GM19328 (cell line): ENCODE measurements around the gene HOXC9.

Experiments
- ATAC-seq: cut with Tn5 transposase; IDR thresholded peaks from one replicate; pipeline ENCODE4 v1.9.1; 2021; ENCODE audit warnings: mild to moderate bottlenecking, moderate library complexity; ENCODE audit not compliant: unreplicated experiment

The HOXC9 gene

DNA sequence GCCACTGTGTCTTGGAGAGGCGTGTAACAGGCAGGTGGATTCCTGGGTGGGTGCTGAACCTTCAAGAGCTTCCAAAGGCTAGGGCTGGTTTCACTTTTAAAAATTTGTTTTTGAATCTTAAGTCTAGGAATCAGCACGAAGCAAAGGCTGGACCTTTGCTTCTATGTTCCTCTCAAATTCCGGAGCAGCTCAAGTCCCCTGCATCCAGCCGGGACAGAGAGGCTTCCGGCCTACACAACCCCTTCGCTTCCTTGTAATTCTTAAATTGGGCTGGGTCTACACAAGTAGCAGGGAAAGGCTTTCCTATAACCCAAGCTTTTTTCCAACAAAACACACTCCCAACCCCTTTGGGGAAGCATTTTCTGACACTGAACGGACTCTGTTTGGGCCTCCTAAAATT is 37.0 kb upstream of the HOXC9 start:
- no peak for ATAC-seq

- ATAC-seq = no peak
Measured at GRCh38 chr12:53963434-53964314, 36.3 kb upstream of the HOXC9 start.

DNA sequence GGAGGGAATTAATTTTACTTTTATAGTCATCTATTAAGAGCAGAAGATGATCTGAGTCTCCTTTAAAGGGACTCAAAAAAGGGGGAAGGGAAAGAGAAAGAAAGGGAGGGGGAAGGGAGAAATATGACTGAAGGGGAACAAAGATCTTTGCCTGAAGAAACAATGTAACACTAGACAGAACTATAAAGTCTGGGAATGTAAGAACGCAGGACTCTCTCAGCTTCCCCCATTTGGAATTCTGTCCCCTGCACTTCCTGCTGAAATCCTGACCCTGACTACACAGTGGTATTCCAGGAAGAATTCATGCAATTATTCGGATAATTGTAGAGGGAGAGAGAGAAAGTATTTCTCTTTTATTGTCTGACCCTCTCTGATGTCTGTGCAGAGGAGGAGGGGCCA is 35.6 kb upstream of the HOXC9 start:
- ATAC-seq = no peak

GRCh38 chr12:53965281-53966084 is 34.5 kb upstream of the HOXC9 start:
- no peak for ATAC-seq

- no peak for ATAC-seq
Measured at GRCh38 chr12:53966085-53966384, 33.9 kb upstream of the HOXC9 start.

DNA sequence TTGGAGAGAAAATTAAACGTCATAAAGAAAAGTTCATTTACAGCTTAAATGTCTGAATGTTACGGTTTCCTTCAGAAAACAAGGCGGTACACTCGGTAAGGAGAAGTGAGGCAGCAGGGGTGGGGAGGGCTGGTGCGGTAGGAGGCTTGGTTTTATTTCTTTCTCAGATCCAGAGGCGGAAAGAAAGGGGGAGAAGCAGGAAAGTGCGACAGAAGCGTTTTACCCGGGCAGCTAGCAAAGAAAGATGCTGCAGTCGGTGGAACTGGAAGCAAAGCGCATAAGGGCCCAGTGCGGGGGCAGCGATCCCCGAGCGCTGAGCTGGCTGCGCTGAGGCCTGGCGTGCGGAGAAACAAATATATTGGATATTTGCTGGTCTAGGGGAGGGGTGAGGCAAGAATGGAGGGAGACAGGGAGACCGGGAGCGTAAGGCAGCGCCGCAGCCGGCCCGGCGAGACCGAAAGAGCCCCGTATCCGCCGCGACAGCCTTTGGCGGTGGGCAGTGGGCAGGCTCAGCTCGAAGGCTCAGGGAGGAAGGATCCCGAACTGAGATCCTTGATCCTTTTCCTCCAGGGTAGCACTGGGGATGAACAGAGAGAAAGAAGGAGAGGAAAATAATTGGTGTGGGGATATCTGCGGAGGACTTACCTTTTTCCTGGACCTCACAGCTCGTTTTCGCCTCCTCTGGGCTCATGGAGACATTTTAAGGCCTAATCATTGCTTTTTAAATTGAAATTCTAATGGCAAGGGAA is 33.4 kb upstream of the HOXC9 start:
- ATAC-seq = no peak

GRCh38 chr12:53967421-53967925 is 32.5 kb upstream of the HOXC9 start:
- no peak for ATAC-seq

GRCh38 chr12:53968214-53969127 is 31.5 kb upstream of the HOXC9 start:
- ATAC-seq = no peak

DNA sequence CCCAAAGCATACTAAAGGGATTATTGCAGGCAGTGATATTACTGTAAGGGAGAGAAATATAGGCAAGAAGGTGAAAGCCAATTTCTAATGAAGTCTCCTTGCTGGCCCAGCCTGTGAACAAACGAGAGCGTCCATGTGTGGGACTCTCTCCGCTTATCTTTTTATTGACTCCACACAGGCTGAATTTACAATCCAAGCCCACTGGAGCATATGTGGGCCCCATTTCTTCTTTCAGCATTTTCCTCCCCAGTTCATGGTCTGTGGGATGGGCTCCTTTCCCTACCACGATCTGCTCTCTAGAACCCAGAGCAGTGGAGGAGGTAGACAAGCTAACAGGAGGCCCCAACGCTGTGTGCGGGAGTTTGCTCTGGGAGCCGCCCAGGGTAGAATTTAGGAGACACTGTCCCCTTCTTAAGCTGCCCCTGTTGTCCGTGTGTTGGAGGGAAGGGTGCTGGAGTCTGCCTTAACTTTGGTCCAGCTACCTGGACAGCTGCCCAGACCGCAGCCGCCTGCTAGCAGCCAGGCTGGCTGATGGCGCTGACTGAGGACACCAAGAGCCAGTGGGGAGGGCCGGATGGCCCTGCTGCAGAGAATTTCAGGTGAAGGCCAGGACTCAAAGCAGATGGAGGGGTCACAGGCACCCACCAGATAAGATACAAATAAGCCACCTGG is 30.2 kb upstream of the HOXC9 start:
- ATAC-seq = no peak

GRCh38 chr12:53970451-53970850 is 29.5 kb upstream of the HOXC9 start:
- ATAC-seq = no peak

GRCh38 chr12:53971129-53971528 is 28.8 kb upstream of the HOXC9 start:
- ATAC-seq = no peak

- ATAC-seq = no peak
Measured at GRCh38 chr12:53971686-53972085, 28.3 kb upstream of the HOXC9 start.

- ATAC-seq = no peak
Measured at GRCh38 chr12:53972152-53972702, 27.7 kb upstream of the HOXC9 start.

DNA sequence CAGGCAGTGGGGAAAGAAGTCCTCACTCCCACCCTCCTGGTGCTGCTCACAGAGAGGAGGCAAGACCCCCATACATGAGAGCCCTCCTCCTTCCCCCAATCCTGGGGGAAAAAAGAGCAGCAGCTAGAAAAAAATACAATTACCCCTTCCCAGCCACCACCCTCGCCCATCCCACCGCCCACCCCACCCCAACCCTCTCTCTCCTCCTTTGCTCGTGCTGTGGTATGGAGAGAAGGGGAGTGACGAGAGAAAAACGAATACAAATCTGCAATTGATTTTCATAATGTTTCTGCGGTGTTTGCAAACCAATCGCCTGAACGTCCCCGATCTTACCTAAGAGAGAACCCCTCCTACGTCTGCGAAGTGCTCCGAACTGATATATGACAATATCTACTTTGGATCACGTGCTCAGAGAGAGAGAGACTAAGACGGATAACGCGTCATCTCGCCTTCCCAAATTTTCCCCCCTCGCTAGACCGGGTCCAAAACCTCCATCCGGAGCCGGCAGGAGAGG is 27.2 kb upstream of the HOXC9 start, which contains the start of gene HOXC11:
Gene HOXC11 (plus strand): TSS at position 405 of the 514 bp plus-strand sequence. CDS start 116 bp downstream, outside the sequence.
- no peak for ATAC-seq

- no peak for ATAC-seq
Measured at GRCh38 chr12:53973236-53974042, 26.5 kb upstream of the HOXC9 start.

DNA sequence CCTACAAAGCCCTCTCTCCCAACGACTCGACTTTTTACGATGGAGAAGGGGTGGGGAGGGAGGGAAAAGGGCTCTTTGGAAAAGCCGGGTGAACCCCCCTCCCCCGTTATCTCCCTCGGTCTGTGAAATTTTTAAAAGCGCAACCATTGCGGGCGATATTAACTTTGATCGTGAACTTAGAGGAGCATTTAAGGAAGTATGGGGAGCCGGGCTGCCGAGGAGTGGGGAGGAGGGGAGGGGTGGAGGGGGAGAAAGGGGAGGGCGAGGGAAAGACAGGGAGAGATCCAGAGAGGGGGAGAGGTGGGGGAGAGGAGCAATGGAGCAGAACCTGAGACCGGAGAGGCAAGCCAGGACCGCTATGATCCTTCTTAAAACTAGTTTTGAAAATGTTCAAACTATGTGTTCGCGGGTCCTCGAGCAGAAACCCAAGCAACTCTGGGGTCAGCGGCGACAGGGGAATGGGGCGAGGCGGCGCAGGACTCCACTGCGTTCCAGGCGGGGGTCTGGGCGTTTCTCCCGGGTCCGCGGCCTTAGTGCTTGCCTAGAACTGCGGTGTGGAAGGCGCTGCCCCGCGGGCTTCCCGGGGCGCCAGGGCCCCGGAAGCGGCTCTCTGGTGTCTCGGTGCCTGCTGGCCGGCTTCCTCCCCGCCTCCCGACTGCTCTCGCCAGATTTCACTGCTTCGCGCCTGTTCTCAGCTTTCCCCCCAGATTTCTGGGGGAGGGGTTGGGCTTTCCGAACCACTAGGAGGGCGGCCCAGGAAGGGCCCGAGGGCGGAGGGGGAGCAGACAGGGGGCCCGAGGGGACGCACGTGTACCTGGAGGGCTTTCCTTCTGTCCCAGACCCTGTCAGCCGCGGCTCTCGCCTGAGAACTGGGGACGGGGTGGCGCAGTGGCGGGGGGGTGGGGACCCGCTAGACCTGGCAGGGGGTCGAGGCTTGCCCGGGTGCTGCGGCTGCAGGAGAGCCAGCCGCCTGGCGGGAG is 25.6 kb upstream of the HOXC9 start, which contains the start of gene HOTAIR:
Gene HOTAIR (minus strand): TSS at position 871 of the 980 bp plus-strand sequence.
- ATAC-seq = no peak

DNA sequence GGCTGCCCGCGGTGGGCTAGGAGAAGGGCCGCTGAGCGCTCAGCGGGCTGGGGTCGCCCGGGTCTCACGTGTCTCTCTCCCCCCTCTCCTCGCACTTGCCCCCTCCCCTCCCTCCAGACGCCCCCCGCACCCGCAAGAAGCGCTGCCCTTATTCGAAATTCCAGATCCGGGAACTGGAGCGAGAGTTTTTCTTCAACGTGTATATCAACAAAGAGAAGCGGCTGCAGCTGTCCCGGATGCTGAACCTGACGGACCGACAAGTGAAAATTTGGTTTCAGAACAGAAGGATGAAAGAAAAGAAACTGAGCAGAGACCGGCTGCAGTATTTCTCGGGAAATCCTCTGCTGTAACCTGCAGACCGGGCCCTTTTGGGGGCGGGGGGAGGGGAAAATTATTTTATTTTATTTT is 24.9 kb upstream of the HOXC9 start:
- no peak for ATAC-seq
